ENCODE data around the gene PPP4C.

GRCh38 chr16:30068333-30068732 lies 7.5 kb upstream of the PPP4C start:
- TF ChIP-seq POLR2A (IDR thresholded peaks at IDR 0.05), result no peak
- TF ChIP-seq, protein P1, sequence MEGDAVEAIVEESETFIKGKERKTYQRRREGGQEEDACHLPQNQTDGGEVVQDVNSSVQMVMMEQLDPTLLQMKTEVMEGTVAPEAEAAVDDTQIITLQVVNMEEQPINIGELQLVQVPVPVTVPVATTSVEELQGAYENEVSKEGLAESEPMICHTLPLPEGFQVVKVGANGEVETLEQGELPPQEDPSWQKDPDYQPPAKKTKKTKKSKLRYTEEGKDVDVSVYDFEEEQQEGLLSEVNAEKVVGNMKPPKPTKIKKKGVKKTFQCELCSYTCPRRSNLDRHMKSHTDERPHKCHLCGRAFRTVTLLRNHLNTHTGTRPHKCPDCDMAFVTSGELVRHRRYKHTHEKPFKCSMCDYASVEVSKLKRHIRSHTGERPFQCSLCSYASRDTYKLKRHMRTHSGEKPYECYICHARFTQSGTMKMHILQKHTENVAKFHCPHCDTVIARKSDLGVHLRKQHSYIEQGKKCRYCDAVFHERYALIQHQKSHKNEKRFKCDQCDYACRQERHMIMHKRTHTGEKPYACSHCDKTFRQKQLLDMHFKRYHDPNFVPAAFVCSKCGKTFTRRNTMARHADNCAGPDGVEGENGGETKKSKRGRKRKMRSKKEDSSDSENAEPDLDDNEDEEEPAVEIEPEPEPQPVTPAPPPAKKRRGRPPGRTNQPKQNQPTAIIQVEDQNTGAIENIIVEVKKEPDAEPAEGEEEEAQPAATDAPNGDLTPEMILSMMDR (IDR thresholded peaks at IDR 0.05), result no peak

All from adrenal gland (tissue), 5 donors.